Astrocyte of the cerebellum (primary cell): ENCODE measurements around the gene ADAM20.

ENCODE experiments used
- DNase-seq: peaks from one replicate; pipeline ENCODE4 v3.0.0-alpha.2; 2011; ENCODE audit warnings: low read depth
- H3K4me3 ChIP-seq: 2 replicates; pipeline ENCODE4 v1.5.1; 2011; ENCODE audit warnings: mild to moderate bottlenecking, low read depth, low read length, moderate library complexity
- CTCF ChIP-seq: IDR thresholded peaks from 2 replicates; pipeline ENCODE4 v1.5.1; 2012; ENCODE audit warnings: low read length, low read depth, moderate library complexity, mild to moderate bottlenecking; ENCODE audit errors: missing control alignments
- in situ Hi-C: cut with HindIII; loops from 2 replicates; pipeline ENCODE4 v1.10.0; 2017; ENCODE audit warnings: low sequenced_read_pairs

ADAM20 gene

DNA sequence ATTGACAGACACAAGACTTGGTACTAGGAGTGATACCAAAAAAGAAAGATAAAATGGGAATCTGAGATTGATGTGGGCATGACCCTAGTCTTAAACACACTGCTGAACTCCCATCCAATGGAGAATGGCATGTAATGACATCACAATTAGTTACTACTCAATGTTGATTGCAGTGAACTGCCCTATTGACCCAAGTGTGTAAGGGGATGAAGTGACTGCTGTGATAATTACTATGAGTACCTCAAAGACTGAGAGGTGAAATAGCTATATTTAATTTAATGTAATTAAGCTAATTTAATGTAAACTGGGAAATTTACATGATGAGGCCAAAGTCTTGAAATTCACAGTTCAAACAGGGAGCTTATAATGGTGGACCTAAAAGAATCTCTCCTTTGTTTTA lies at the start of gene ADAM20:
Gene ADAM20, minus strand, starts transcription at position 101 of the 400 bp plus-strand sequence. CDS start 10,247 bp downstream, outside the sequence.
- in situ Hi-C loops = no loop called here
- no peak for TF ChIP-seq CTCF
- H3K4me3 ChIP-seq = no peak within 1 kb of the TSS
- DNase-seq = no peak

- no peak for TF ChIP-seq CTCF
- H3K4me3 ChIP-seq = no peak overlapping the region
- in situ Hi-C loops = no loop called here
- DNase-seq = no peak
These were observed 42.1 kb upstream of the ADAM20 start for GRCh38 chr14:70576891-70577290.

DNA sequence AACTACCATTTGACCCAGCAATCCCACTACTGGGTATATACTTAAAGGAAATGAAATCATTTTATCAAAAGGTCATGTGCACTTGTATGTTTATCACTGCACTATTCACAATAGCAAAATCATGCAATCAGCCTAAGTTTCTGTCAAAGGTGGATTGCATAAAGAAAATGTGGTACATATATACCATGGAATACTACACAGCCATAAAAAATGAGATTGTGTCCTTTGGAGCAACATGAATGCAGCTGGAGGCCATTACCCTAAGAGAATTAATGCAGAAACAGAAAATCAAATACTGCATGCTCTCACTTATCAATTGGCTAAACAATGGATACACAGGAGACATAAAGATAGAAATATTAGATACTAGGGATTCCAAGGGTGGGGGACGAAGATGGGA lies 38.2 kb upstream of the ADAM20 start:
- DNase-seq = no peak

GRCh38 chr14:70571139-70571538 lies 36.3 kb upstream of the ADAM20 start:
- TF ChIP-seq CTCF = no peak
- no peak for DNase-seq
- in situ Hi-C loops = no loop called here
- H3K4me3 ChIP-seq = no peak overlapping the region

More for the DNA sequence above, 38.2 kb upstream of the ADAM20 start:
- H3K4me3 ChIP-seq = no peak overlapping the region
- TF ChIP-seq CTCF = no peak
- in situ Hi-C loops = no loop called here

GRCh38 chr14:70567791-70568190 lies 33.0 kb upstream of the ADAM20 start:
- peak; percentile 65 for TF ChIP-seq CTCF
- no peak overlapping the region for H3K4me3 ChIP-seq
- in situ Hi-C loops = no loop called here
- DNase-seq = no peak

- in situ Hi-C loops = no loop called here
- H3K4me3 ChIP-seq = no peak overlapping the region
- no peak for TF ChIP-seq CTCF
- no peak for DNase-seq
These were observed 29.1 kb upstream of the ADAM20 start for GRCh38 chr14:70563869-70564268.

DNA sequence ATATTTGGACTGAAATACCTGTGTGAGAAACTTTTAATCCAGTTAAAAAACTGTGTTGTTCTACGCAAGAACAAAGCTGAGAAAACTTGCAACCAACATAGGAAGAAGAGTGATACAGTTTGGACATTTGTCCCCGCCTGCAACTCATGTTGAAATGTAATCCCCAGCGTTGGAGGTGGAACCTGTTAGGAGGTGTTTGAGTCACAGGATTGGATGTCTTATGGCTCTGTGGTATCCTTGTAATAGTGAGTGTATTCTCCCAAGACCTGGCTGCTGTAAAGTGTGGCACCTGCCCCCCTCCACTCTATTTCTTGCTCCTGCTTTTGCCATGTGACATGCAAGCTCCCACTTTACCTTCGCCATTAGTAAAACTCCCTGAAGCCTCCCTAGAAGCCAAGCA lies 28.6 kb upstream of the ADAM20 start:
- in situ Hi-C loops = no loop called here
- H3K4me3 ChIP-seq = no peak overlapping the region
- DNase-seq = no peak
- no peak for TF ChIP-seq CTCF
